HG02623 (cell line): Measurements from ENCODE around the gene MYH13.
A peak's percentile ranks its signal among the peaks of the same experiment; 100 is the strongest.

ENCODE experiments used
- ATAC-seq: cut with Tn5 transposase; IDR thresholded peaks from one replicate; pipeline ENCODE4 v1.9.1; 2021; ENCODE audit warnings: moderate library complexity; ENCODE audit not compliant: unreplicated experiment

Gene MYH13

DNA sequence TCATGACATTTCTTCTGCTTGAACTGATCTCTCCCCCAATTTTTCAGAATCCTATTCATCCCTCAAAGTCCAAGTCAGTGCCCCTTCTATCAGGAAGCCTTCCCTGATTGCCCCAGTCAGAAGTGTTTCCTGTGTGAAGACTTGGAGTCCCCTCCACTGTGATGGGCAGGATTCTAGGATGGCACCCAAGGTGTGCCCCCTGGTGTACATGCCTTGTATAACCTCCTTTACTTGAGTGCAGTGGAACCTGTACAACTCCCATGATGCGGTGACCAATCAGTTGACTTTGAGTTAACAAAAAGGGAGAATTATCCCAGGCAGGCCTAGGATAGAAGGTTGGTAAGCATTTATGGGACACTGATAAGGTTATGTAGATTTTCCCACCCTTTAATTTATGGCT lies 23.4 kb downstream of the MYH13 start:
- ATAC-seq = no peak

DNA sequence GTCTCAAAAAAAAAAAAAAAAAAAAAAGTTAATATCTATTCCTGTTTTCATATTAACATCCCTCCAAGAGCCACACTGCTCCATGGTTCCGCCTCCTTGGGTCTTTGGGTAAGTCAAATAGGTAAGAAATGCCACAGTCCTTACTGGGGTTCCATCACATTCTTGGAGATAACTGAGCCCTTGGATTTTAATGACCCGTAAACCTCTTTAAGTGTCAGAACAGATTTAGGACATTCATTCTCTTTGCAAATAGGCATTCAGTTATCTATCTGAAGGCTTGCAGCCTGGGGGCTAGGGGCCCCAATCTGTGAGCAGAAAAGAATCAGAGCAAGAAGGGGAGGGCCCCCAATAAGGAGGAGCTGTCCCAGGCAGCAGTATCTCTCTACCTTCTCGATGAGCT lies 28.0 kb downstream of the MYH13 start:
- ATAC-seq = no peak

DNA sequence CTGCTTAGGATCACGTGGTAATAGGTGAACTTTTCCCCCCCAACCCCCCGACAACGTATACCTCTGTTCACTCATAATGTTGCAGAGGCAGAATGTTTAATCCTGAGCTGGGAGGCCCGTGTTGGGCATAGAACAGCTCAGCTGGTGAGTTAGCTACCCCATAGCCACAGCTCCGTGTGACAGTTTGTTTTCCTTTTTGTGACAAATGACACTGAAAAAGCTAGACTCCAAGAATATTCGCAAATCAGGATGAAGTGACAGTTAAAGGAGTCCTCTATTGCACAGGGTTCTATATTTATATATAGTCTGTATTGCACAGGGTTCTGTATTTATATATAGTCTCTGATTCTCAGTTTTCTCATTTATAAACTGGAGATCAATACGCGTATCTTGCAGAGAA lies 33.8 kb downstream of the MYH13 start:
- ATAC-seq = no peak

DNA sequence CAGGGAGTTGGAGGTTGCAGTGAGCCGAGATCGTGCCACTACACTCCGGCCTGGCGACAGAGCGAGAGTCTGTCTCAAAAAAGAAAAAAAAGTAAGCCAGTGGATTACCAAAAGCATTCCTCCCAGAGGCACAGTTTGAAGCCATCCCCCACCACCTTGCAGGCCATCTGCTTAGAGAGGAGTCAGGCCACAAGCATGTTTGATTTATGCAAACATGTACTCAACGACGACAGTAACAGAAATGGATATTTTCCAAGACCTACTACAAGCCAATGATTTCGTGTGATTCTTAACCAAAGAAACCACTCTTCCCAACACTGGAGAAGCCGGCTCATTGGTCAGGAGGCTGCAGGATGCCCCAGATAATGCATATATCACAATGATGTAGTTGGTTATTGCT lies 34.8 kb downstream of the MYH13 start:
- no peak for ATAC-seq

DNA sequence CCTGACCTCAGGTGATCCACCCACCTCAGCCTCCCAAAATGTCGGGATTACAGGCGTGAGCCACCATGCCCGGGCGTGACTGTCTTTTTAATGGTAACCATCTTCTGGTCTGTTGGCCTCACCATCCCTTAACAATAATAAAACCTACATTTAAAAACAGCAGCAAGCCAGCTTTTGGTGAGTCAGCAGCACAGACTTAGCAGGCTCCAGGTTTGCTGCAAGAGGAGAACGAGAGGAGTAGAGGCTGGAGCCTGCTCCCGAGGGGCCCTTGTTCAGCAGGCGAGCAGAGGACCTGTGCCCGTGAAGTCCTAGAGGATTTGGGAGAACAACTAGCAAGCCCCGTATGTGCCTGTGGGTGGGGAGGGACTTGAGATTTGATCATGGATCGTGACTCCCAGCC lies 35.7 kb downstream of the MYH13 start:
- ATAC-seq = no peak

DNA sequence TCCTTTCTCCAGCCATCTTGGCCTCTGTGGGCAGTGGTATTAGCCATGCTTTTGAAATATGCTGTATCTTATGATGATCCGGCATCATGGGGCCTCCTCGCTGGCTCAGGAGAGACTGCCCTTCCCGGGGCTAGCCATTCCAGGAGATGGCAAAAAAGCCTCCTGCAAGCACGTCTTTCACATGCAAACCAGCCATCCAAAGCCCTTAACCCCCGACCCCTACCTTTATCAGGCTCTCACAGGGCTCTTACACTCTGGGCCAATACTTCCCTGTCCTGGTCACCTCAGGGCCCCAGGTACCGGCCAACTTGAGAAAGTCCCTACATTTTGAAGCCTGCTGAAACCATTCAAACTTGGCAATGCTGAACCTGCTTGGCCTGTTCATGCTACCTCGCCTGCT lies 36.4 kb downstream of the MYH13 start:
- no peak for ATAC-seq

DNA sequence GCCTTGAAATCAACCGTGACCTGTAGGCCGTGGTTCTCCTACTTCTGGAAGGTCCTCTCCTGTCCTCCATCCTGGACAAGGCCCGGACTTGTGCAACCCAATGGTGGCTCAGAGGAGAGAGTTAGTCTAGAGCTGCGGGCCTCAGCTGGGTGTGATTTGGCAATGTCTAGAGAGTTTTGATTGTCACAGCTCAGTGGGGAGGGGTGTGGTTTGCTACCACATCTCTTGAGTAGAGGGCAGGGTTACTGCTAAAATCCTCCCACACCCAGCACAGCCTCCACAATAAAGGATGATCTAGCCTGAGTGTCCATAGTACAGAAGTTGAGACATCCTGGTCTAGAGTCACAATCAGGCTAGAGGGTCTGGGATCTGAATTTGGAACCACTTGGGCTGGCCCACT lies 40.3 kb downstream of the MYH13 start:
- ATAC-seq = no peak

DNA sequence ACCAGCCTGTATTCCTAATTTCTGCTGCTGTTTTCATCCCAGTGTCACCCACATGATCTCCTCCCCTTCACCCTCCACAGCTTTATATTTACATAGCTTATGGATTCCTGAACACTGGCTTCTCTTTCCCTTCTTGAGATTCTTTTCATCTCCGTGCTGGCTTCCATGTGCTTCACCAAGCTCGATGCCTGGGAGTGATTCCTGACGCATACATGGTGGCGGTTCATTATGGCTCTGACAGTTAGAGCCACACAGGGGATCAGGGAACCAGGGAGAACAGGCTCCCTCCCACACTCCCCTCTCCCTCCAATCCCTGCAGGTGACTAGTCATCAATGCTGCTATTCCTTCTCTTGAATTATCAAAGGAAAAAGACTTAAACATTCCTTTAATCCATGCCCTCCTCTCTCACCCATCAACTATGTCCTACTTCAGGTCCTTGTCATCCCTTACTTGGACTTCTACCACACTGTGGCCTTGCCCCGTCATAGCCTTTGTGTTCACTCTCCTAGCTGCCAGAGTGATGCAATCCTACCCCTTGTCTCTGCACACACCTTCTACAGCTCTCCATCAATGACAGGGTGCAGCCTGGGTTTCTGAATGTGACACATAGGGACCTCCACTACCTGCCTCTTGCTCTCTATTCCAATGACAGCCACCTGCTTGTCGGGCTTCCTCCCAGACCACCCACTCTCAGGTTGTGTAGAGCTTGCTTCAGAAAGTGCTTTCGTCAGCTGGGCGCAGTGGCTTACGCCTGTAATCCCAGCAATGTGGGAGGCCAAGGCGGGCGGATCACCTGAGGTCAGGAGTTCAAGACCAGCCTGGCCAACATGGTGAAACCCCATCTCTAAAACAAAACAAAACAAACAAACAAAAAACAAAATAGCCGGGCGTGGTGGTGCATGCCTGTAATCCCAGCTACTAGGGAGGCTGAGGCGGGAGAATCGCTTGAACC lies 43.6 kb downstream of the MYH13 start:
- ATAC-seq = no peak

DNA sequence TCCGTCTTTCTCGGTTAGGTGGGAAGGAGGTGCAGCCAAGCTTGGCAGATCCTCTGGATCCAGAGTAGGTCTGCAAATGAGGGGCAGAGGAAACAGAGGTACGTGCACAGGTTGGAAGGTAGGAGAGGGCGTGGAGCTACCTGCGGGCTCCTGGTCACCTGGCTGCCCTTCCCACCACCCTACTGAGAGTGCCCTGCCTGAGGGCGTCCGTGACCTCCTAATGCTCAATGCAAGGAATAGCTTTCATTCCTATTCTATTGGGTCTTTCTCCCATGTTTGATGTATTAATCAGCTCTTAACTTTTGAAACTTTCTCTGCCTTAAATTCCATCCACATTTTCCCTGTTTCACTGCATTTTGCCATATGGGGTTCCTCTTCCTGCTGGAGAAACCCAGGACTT lies 44.6 kb downstream of the MYH13 start:
- ATAC-seq = no peak

DNA sequence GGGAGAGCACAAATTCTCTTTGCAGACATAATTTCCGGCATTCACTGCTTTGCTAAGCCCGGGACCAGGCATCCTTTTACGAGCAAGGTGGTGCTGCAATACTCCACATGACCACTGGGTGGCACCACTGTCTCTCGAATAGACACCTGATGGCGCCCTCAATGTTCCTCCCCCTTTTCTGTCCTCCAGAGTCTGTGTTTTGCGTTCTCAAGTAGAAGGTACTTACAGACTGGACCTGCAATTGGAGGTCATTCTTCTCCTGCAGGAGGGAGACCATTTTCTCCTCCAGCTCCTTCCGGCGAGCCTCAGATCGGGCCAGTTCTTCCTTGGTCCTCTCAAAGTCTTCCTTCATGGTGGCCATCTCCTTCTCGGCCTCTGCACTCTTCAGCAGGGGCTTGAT lies 45.2 kb downstream of the MYH13 start:
- peak; percentile 61 for ATAC-seq

DNA sequence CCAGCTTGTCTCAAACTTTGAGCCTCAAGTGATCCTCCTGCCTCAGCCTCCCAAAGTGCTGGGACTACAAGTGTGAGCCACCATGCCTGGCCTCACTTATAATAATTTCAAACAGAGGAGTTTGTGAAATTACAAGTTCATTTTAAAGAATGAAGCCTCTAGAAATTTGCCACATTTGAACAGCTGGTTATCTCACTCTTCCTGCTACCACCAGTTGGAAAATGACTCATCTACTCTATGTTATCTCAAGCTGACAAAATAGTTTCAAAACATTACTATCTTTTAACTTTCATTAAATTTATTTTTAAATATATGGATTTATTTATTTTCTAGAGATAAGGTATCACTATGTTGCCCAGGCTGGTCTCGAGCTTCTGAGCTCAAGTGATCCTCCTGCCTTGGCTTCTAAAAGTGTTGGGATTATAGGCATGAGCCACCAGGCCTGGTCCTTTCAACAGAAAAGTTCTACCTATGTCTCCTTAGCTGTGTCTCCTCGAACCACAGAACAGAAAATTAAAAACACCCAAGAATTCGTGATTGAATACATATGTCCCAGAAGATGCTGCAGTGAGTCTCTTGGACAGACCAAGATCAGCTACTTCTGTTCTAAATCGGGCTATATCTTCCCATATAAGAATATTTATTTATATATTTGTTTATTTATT lies 47.6 kb downstream of the MYH13 start:
- no peak for ATAC-seq

DNA sequence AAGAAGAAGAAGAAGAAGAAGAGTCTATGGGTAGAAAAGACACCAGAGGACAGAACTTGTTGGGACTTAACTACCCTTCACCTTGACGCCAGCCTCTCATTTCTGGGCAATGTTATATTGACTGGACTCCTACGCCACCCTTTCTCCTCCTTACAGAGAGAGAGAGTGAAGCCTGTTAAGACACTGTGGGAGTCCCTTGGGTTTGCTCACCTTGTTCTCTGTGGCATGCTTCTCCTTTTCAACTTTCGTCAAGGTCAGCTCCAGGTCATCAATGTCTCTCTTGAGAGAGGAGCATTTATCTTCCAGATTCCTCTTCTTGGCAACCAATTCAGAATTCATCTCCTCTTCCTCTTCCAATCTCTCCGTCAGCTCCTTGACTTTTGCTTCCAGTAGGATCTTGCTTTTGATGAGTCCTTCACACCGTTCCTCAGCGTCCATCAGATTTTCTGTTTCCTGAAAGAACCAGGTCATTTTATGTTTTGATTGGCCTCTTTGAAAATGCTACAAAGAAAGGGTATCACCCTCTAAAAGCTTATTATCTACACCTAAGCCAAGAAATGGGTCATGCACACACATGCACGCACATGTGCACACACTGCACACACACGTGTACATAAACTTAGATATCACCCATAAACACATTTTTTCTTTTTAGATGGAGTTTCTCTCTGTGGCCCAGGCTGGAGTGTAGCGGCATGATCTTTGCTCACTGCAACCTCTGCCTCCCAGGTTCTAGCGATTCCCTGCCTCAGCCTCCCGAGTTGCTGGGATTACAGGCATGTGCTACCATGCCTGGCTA lies 48.8 kb downstream of the MYH13 start:
- no peak for ATAC-seq

DNA sequence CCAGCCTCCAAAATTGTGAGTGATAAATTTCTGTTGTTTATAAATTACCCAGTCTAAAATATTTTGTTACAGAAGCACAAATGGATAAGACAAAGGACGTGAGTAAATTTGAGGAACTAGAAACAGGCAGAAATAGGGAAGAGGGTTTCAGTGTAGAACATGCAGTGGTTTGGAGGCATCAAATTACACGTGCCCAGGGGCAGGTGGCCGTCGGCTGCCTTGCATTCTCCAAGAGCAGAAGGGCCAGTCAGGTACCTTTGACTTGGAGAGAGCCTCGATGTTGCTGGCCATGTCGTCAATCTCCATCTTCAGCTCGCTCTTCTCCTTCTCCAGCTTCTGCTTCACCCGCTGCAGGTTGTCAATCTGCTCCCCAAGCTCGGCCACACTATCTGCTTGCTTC lies 54.3 kb downstream of the MYH13 start:
- no peak for ATAC-seq

DNA sequence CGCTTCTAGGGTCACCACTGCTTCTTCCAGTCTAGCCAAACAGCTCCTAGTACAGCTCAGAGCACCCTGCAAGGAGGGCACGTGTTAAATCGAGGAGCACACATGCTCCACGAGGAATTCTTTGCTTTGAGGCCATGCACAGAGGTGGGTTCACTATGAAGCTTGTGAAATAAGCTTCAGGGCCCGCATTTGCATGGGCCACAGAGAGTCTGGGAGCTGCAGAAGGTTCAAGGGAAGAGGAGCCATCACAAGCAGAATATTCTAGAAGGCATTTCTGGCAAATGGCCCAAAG lies 55.3 kb downstream of the MYH13 start:
- no peak for ATAC-seq

DNA sequence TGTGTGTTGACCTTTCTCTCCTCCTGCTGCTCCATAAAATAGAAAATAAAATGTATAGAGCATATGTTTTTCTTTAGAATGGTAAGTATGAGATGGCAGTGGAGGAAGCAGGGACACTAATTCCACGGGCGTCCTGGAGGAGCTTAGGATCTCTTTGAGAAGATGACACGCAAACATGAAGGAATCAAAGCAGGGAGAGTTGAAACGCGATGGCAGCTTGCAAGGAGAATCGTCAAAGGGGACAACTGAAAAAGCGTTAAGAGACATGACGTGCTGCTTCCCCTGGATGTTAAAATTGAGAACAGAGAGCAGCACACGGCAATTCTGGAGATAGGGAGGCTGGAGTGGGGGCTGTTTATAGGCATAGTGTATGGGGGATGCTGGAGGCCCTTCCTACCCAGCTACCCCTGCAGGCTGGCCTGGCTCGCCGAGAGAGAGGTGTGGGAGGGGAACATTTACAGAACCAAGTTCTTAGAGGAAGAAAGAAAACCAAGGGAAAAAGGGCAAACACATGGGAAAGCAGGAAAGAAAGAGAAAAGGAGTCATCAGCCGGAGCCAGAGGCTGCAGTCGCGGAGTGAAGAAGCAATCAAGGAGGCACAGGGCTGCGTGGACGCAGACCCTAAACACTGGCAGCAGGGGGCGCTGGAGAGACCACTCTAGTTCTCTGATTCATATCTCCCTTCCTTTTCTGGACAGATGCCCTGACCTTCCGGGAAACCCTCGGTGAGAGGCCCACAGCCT lies 55.8 kb downstream of the MYH13 start:
- ATAC-seq = no peak

DNA sequence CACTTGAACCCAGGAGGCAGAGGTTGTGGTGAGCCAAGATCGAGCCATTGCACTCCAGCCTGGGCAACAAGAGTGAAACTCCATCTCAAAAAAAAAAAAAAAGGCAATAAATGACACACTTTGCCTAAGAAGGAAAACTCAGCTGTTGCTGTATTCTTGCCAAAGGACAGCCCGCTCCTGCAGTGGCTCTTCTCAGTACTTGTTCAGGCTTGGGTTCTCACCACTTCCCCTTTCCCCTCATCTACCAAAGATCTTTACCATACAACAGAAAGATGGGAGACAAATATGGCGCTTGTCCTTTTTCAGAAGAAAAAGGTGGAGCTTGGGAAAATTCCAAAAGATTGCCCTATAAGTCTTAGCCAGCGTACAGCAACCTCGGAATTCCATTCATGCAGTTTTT lies 58.5 kb downstream of the MYH13 start:
- ATAC-seq = no peak

DNA sequence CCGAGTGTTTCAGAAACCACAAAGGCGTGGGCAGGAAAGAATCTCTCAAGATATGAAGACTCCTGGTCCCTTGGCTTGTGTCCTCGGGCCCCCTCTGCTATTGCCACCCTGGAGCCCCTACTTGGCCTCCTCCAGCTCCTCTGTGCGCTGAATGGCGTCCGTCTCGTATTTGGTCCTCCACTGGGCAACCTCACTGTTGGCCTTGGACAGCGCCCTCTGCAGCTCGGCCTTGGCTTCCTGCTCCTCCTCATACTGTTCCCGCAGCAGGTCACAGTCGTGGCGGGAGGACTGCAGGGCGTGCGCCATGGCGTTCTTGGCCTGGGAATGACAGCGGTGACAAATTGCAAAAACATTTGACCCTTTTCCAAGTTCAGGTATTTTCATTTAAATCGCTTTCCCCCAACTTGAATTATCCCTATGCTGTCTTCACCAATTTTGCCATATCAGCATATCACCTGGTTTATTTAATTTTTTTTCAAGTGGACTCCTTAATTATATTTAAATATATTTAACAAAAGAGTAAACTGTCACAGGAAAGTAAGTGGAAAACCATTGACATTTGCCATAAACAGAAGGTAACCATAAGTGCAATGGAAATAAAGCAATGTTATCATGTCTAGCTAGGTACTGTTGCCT lies 59.7 kb downstream of the MYH13 start:
- ATAC-seq = no peak

DNA sequence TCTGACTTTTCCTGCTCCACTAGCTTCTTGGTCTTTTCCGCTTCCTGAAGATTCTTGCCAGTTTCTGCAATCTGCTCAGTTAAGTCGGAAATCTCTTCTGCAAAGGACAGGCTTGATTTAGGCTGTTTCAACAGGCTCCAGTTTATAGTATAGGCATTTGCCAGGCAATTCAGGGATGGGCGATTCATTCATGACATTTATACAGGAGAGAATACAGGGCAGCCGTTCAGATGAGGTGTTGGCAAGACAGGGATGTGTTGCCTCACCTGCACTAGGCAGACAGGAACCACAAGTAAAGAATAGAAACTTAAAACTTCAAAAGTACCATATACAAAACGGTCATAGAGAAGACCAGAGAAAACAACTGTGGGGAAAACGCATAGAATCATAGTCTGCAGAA lies 61.7 kb downstream of the MYH13 start:
- no peak for ATAC-seq

DNA sequence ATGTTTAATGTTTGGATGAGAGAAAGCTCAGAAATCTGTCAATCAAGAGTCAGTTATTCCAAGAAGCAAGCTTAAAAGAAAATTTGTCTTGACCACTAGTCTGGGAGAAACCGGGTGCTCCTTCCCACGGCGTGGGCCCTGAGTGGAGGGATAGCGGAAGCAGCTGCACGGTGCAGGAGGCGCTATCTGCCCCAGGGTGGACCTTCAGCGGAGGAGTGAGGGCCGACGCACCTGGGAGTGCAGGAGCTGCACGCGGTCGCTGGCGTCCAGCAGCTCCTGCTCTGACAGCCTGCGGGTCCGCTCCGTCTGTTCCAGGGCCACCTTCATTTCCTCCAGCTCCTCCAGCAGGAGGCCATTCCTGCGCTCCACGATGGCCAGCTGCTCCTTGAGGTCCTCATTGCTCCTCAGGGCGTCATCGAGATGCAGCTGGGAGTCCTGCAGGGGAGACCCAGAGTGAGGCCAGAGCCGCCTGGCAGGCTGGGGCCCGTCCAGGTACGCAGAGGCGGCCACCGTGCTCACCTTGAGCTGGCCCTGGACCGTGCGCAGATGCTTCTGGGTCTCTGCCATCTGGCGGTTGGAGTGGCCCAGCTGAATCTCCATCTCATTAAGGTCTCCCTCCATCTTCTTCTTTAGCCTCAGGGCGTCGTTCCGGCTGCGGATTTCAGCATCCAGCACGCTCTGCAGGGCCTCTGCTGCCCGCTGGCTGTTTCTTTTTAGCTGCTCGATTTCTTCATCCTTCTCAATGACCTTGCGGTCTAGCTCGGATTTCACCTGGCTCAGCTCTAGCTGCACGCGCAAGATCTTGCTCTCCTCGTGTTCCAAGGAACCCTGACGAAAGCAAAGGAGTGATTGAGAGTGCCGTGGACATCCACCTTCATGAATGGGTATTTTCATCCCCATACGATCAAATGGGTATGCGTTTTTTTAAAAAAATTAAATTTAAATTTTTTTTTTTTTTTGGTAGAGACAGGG lies 63.5 kb downstream of the MYH13 start:
- ATAC-seq = no peak

DNA sequence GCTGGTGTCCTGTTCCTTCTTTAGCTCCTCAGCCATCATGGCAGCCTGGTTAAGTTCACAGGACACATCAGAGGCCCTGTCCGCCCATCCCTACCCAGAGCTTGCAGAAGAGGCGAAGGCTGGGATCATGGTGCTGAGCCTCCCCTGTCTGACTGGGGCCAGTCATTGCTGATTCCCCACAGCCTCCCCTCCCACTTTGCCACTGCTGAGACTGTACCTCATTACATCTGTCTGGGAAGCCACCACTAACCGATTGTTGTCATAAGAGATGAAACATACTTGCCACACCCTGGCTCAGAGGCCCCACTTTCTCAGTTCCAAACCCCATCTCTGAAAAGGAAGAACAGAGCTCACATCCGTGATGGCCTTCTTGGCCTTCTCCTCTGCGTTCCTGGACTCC lies 66.2 kb downstream of the MYH13 start:
- no peak for ATAC-seq
